Activated effector memory CD4-positive, alpha-beta T cell treated with anti-CD3 and anti-CD28 coated beads, Interleukin-2, amount 50 U/mL, for 16 hours (primary cell): ENCODE data around the gene ADAM21.
"Not testable (repeated sequence)": the region's sequence is repeated elsewhere in the genome, so short reads cannot be mapped to it uniquely, and the experiment has no call there.

ENCODE experiments used
- DNase-seq: peaks from one replicate; pipeline ENCODE4 v3.0.0-alpha.2; 2020

Gene ADAM21

GRCh38 chr14:70451874-70452273 is at the start of gene ADAM21:
Gene ADAM21 (plus strand): TSS chr14:70452174. CDS start chr14:70457500, 5,326 bp downstream.
- DNase-seq: no peak

- not testable (repeated sequence) for DNase-seq
These were observed 48.6 kb upstream of the ADAM21 start for GRCh38 chr14:70403335-70403734.

- DNase-seq: not testable (repeated sequence)
These were observed 45.8 kb upstream of the ADAM21 start for GRCh38 chr14:70406216-70406615.

- no peak for DNase-seq
These were observed 44.4 kb upstream of the ADAM21 start for GRCh38 chr14:70407621-70408020.

GRCh38 chr14:70415788-70416187 is 36.2 kb upstream of the ADAM21 start:
- DNase-seq: no peak

GRCh38 chr14:70416338-70416724 is 35.6 kb upstream of the ADAM21 start:
- no peak for DNase-seq

GRCh38 chr14:70416725-70417349 is 35.1 kb upstream of the ADAM21 start, which contains the start of gene SYNJ2BP:
Gene SYNJ2BP (minus strand): TSS chr14:70417090. CDS start chr14:70416963, 127 bp downstream.
- peak; percentile 82 for DNase-seq

- not testable (repeated sequence) for DNase-seq
These were observed 32.6 kb upstream of the ADAM21 start for GRCh38 chr14:70419270-70419931.

GRCh38 chr14:70422538-70422937 is 29.4 kb upstream of the ADAM21 start:
- no peak for DNase-seq

GRCh38 chr14:70425354-70425753 is 26.6 kb upstream of the ADAM21 start:
- DNase-seq: no peak

- DNase-seq: not testable (repeated sequence)
These were observed 25.4 kb upstream of the ADAM21 start for GRCh38 chr14:70426555-70426954.

GRCh38 chr14:70436867-70437266 is 15.1 kb upstream of the ADAM21 start:
- DNase-seq: no peak

GRCh38 chr14:70441641-70442040 is 10.3 kb upstream of the ADAM21 start:
- DNase-seq: no peak

GRCh38 chr14:70442750-70443149 is 9.2 kb upstream of the ADAM21 start:
- no peak for DNase-seq

- no peak for DNase-seq
These were observed 3.2 kb upstream of the ADAM21 start for GRCh38 chr14:70448633-70449340.

- no peak for DNase-seq
These were observed 2.8 kb downstream of the ADAM21 start for GRCh38 chr14:70454731-70455130.

GRCh38 chr14:70468731-70469130 is 16.8 kb downstream of the ADAM21 start:
- DNase-seq: no peak

GRCh38 chr14:70470863-70471563 is 19.0 kb downstream of the ADAM21 start:
- not testable (repeated sequence) for DNase-seq

- no peak for DNase-seq
These were observed 20.5 kb downstream of the ADAM21 start for GRCh38 chr14:70472253-70473159.

- no peak for DNase-seq
These were observed 21.9 kb downstream of the ADAM21 start for GRCh38 chr14:70473825-70474224.

- DNase-seq: not testable (repeated sequence)
These were observed 23.5 kb downstream of the ADAM21 start for GRCh38 chr14:70475459-70475858.
